Testis (tissue), 3 donors: ENCODE results near the gene RASD1. TPM values are rescaled to one million over a fixed set of nuclear protein-coding genes. Genes with fewer than 3 reads are reported as not detected.

Experiments
- DNase-seq: peaks from one replicate; pipeline ENCODE4 v3.0.0-alpha.2; 2019
- H3K27ac ChIP-seq, 2 donors: fragments of 200-600 bp; sonication (generic); one replicate each; pipeline ENCODE4 v1.5.1; 2019
- H3K27me3 ChIP-seq: fragments of 200-600 bp; sonication (generic); one replicate; pipeline ENCODE4 v1.5.1; 2019
- H3K36me3 ChIP-seq: fragments of 200-600 bp; sonication (generic); one replicate; pipeline ENCODE4 v1.5.1; 2017; ENCODE audit warnings: low read depth; ENCODE audit errors: missing control alignments
- H3K4me1 ChIP-seq: fragments of 200-600 bp; sonication (generic); one replicate; pipeline ENCODE4 v1.5.1; 2019
- H3K4me3 ChIP-seq, 2 donors: fragments of 200-600 bp; sonication (generic); one replicate each; pipeline ENCODE4 v1.5.1; 2017 to 2019
- H3K9me3 ChIP-seq: fragments of 200-600 bp; sonication (generic); one replicate; pipeline ENCODE4 v1.5.1; 2017
- CTCF ChIP-seq, 3 experiments: fragments of 450-650 bp in 2 of 3; fragments of 200-600 bp in 1 of 3; sonication (generic) in 1 of 3; IDR thresholded peaks; one replicate each; pipeline ENCODE4 v1.5.1; 2016 to 2019; ENCODE audit warnings: antibody characterized with exemption in 3 of 3, mild to moderate bottlenecking in 2 of 3, moderate library complexity in 1 of 3
- POLR2A ChIP-seq: fragments of 450-650 bp; IDR thresholded peaks from one replicate; pipeline ENCODE4 v1.6.1; 2017; ENCODE audit warnings: antibody characterized with exemption, mild to moderate bottlenecking, moderate library complexity
- WGBS, 2 donors: methylation state at CpG; one replicate each; pipeline ENCODE4 v1.1.5; 2018; 5-methylcytosine and 5-hydroxymethylcytosine counted together
- intact Hi-C: fragments of 100-400 bp; cut with DNase I; formaldehyde crosslinking; loops from one replicate; pipeline ENCODE4 v1.15.1; 2023; ENCODE audit warnings: low total_unique reads
- polyA plus RNA-seq: library from polyadenylated mRNA; stranded (reverse); fragments of 350-450 nt; fragmentation: Illumina TruSeq; extraction: RNeasy Lipid Tissue Mini Kit (QIAGEN cat#74804); gene quantifications from one replicate; pipeline ENCODE4 v1.2.3, GENCODE V29; 2014; ENCODE audit warnings: low read depth, low replicate concordance; ENCODE audit not compliant: insufficient read depth
- total RNA-seq, 2 donors: library from RNA; depleted of rRNA; stranded (reverse); fragments of >200 nt; gene quantifications; one replicate each; pipeline ENCODE4 v1.2.3, GENCODE V29; 2016

RASD1 gene
- total and polyA plus RNA-seq, 3 donors from 2014 or later, result 50.1 to 129 (median 99.7) TPM

- H3K27me3 ChIP-seq, result no peaks in the 10 kb centered on the region
- 91 to 92% methylated on average over 19 to 22 of the region's 22 CpGs for WGBS, 2 donors
- H3K4me1 ChIP-seq, result peaks cover 58% of the 10 kb centered on the region
- intact Hi-C loops, result no loop called here
- no peak for TF ChIP-seq CTCF (IDR thresholded peaks at IDR 0.05)
- TF ChIP-seq POLR2A, result no peak
- no peaks in the 10 kb centered on the region for H3K9me3 ChIP-seq
- H3K4me3 ChIP-seq, result no peak overlapping the region
- DNase-seq, result no peak
- H3K36me3 ChIP-seq, result no peaks in the 10 kb centered on the region
- no peak overlapping the region for H3K27ac ChIP-seq
Measured at GRCh38 chr17:17542906-17543635, 46.9 kb upstream of the RASD1 start.

- TF ChIP-seq POLR2A (no peak), CTCF (IDR thresholded peaks at IDR 0.05) (no peak)
- no peaks in the 10 kb centered on the region for H3K36me3 ChIP-seq
- H3K27ac ChIP-seq, result peak overlapping the region in 1 of 2 donors; percentile 53
- H3K4me3 ChIP-seq, result no peak overlapping the region
- no peaks in the 10 kb centered on the region for H3K27me3 ChIP-seq
- no peak for DNase-seq
- WGBS, 2 donors, result 27 to 63% methylated on average over 5 of the region's 5 CpGs
- intact Hi-C loops, result no loop called here
- peaks cover 58% of the 10 kb centered on the region for H3K4me1 ChIP-seq
- no peaks in the 10 kb centered on the region for H3K9me3 ChIP-seq
Measured at GRCh38 chr17:17541640-17542001, 45.4 kb upstream of the RASD1 start.

- Histone ChIP-seq H3K4me1 (peaks cover 58% of the 10 kb centered on the region), H3K27me3 (no peaks in the 10 kb centered on the region), H3K36me3 (no peaks in the 10 kb centered on the region), H3K4me3 (no peak overlapping the region), H3K27ac (peak overlapping the region in 1 of 2 donors; percentile 53), H3K9me3 (no peaks in the 10 kb centered on the region)
- intact Hi-C loops, result no loop called here
- no peak for TF ChIP-seq POLR2A
- TF ChIP-seq CTCF (IDR thresholded peaks at IDR 0.05), result no peak
- WGBS, 2 donors, result 70 to 78% methylated on average over 22 to 23 of the region's 23 CpGs
- no peak for DNase-seq
Measured at GRCh38 chr17:17540935-17541639, 44.9 kb upstream of the RASD1 start.

GRCh38 chr17:17540278-17540906, 44.2 kb upstream of the RASD1 start:
- Histone ChIP-seq H3K36me3 (no peaks in the 10 kb centered on the region), H3K27me3 (no peaks in the 10 kb centered on the region), H3K4me1 (peaks cover 58% of the 10 kb centered on the region), H3K27ac (no peak overlapping the region), H3K4me3 (no peak overlapping the region), H3K9me3 (no peaks in the 10 kb centered on the region)
- intact Hi-C loops, result no loop called here
- 80 to 81% methylated on average over 12 to 15 of the region's 15 CpGs for WGBS, 2 donors
- no peak for DNase-seq
- no peak for TF ChIP-seq CTCF (IDR thresholded peaks at IDR 0.05)
- TF ChIP-seq POLR2A, result no peak
